Astrocyte (in vitro differentiated cells and primary cell): ENCODE measurements around the gene KREMEN1.

Experiments
- CTCF ChIP-seq: IDR thresholded peaks from 2 replicates; pipeline ENCODE4 v1.5.1; 2011; ENCODE audit warnings: low read depth, mild to moderate bottlenecking, inconsistent platforms, low read length, moderate library complexity; ENCODE audit not compliant: insufficient read depth
- EZH2 ChIP-seq: IDR thresholded peaks from 2 replicates; pipeline ENCODE4 v1.6.1; 2012; ENCODE audit warnings: mild to moderate bottlenecking, low read length, inconsistent platforms; ENCODE audit not compliant: insufficient read depth

DNA sequence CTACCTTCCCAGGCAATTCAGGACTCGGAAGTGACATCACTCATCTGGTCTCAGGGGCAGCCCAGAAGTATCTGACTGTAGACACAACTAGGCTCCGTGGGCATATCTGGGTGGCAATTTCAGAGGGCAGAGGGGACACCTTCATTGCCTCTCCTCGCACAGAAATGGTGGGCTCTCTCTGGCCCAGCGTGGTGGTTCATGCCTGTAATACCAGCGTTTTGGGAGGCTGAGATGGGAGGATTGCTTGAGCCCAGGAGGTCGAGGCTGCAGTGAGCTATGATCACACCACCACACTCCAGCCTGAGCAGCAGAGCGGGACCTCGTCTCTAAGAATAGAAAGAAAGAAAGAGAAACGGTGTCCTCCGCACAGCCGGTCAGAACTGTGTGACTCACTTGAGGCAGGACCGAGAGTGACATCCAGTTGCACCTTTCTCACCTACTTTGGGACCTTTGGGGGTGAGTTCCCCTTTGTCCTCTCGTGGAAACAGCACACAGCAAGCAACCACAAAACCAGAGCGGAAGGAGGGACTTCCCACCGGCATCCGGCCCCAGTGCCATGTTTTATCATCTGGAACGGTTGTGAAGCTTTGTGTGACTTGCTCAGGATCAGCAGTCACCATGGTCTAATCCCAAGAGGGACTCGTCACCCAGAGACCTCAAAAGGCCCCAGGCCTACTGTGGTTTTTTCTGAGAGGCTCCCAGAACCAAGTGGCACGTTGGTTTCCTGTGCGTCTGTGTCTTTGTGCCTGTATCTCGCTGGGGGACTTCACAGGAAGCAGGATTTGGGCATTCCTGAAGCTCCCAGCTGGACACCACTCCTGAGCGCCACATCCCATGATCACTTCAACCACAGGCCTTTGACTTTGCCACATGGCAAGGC, 94.4 kb downstream of the KREMEN1 start:
- TF ChIP-seq CTCF (no peak), EZH2 (no peak)
